SK-N-SH treated with all-trans-retinoic acid at 6 μM for 48 hours (cell line): ENCODE results near the gene PCYT1B.

ENCODE experiments used
- ATAC-seq: fragments of 200-7000 bp; cut with Tn5 transposase; 3 replicates; pipeline ENCODE4 v1.9.1; 2020; ENCODE audit warnings: mild to moderate bottlenecking, moderate library complexity
- ARNTL ChIP-seq: fragments of 450-650 bp; formaldehyde crosslinking; IDR thresholded peaks from 2 replicates; pipeline ENCODE4 v1.5.0; 2020; ENCODE audit warnings: low read depth, mild to moderate bottlenecking, moderate library complexity, borderline replicate concordance
- BACH2 ChIP-seq: fragments of 250-450 bp; sonication (Bioruptor Pico); IDR thresholded peaks from 2 replicates; pipeline ENCODE4 v1.9.0; 2021; ENCODE audit warnings: mild to moderate bottlenecking, borderline replicate concordance
- CREB5 ChIP-seq: fragments of 250-450 bp; sonication (Bioruptor Pico); IDR thresholded peaks from 2 replicates; pipeline ENCODE4 v1.5.1; 2020; ENCODE audit warnings: low read depth, mild to moderate bottlenecking, moderate library complexity
- CSDC2 ChIP-seq: fragments of 250-450 bp; sonication (Bioruptor Pico); IDR thresholded peaks from 2 replicates; pipeline ENCODE4 v1.5.0; 2020; ENCODE audit warnings: mild to moderate bottlenecking, moderate library complexity
- ESRRG ChIP-seq: fragments of 250-450 bp; sonication (Bioruptor Pico); IDR thresholded peaks from 2 replicates; pipeline ENCODE4 v1.6.1; 2021; ENCODE audit warnings: mild to moderate bottlenecking
- GLIS3 ChIP-seq: fragments of 250-450 bp; sonication (Bioruptor Pico); IDR thresholded peaks from 2 replicates; pipeline ENCODE4 v1.5.0; 2020; ENCODE audit warnings: mild to moderate bottlenecking, moderate library complexity
- ISL1 ChIP-seq: fragments of 250-450 bp; sonication (Bioruptor Pico); IDR thresholded peaks from 2 replicates; pipeline ENCODE4 v2.1.2; 2022; ENCODE audit warnings: mild to moderate bottlenecking, moderate library complexity
- OSR1 ChIP-seq: fragments of 250-450 bp; sonication (Bioruptor Pico); IDR thresholded peaks from 2 replicates; pipeline ENCODE4 v1.8.0; 2022; ENCODE audit warnings: moderate library complexity, mild to moderate bottlenecking, inconsistent platforms
- PATZ1 ChIP-seq: fragments of 250-450 bp; sonication (Bioruptor Pico); IDR thresholded peaks from 2 replicates; pipeline ENCODE4 v1.8.0; 2020; ENCODE audit warnings: mild to moderate bottlenecking, moderate library complexity, borderline replicate concordance
- PPARA ChIP-seq: fragments of 250-450 bp; sonication (Bioruptor Pico); IDR thresholded peaks from 2 replicates; pipeline ENCODE4 v1.5.0; 2020; ENCODE audit warnings: mild to moderate bottlenecking, borderline replicate concordance
- RARB ChIP-seq: fragments of 250-450 bp; sonication (Bioruptor Pico); IDR thresholded peaks from 2 replicates; pipeline ENCODE4 v1.8.0; 2021; ENCODE audit warnings: mild to moderate bottlenecking, moderate library complexity
- TCF4 ChIP-seq: fragments of 250-450 bp; sonication (Bioruptor Pico); IDR thresholded peaks from 2 replicates; pipeline ENCODE4 v1.8.0; 2021; ENCODE audit warnings: mild to moderate bottlenecking, moderate library complexity, borderline replicate concordance
- ZFP3 ChIP-seq: fragments of 250-450 bp; sonication (Bioruptor Pico); IDR thresholded peaks from 2 replicates; pipeline ENCODE4 v1.5.0; 2020; ENCODE audit warnings: mild to moderate bottlenecking, moderate library complexity
- ZFP30 ChIP-seq: fragments of 450-650 bp; formaldehyde crosslinking; IDR thresholded peaks from 2 replicates; pipeline ENCODE4 v1.5.0; 2022; ENCODE audit warnings: mild to moderate bottlenecking, moderate library complexity
- ZNF565 ChIP-seq: fragments of 450-650 bp; formaldehyde crosslinking; conservative IDR thresholded peaks from 2 replicates; pipeline ENCODE4 v1.5.0; 2020; ENCODE audit warnings: low read depth, mild to moderate bottlenecking, moderate library complexity
- ZNF70 ChIP-seq: fragments of 450-650 bp; formaldehyde crosslinking; IDR thresholded peaks from 2 replicates; pipeline ENCODE4 v1.5.0; 2020; ENCODE audit warnings: mild to moderate bottlenecking, moderate library complexity
- ZNF8 ChIP-seq: fragments of 450-650 bp; formaldehyde crosslinking; IDR thresholded peaks from 2 replicates; pipeline ENCODE4 v1.5.0; 2020; ENCODE audit warnings: mild to moderate bottlenecking, moderate library complexity
- TF ChIP-seq, protein P1 (sequence below): fragments of 250-450 bp; sonication (Bioruptor Pico); IDR thresholded peaks from 2 replicates; pipeline ENCODE4 v1.5.1; 2021; ENCODE audit warnings: mild to moderate bottlenecking, moderate library complexity
- TF ChIP-seq, protein P2 (sequence below): fragments of 250-450 bp; sonication (Bioruptor Pico); IDR thresholded peaks from 2 replicates; pipeline ENCODE4 v1.5.0; 2020; ENCODE audit warnings: mild to moderate bottlenecking, moderate library complexity
- TF ChIP-seq, protein P3 (sequence below): fragments of 250-450 bp; sonication (Bioruptor Pico); IDR thresholded peaks from 2 replicates; pipeline ENCODE4 v1.8.0; 2021; ENCODE audit warnings: low read depth, mild to moderate bottlenecking, moderate library complexity, borderline replicate concordance

Gene PCYT1B

DNA sequence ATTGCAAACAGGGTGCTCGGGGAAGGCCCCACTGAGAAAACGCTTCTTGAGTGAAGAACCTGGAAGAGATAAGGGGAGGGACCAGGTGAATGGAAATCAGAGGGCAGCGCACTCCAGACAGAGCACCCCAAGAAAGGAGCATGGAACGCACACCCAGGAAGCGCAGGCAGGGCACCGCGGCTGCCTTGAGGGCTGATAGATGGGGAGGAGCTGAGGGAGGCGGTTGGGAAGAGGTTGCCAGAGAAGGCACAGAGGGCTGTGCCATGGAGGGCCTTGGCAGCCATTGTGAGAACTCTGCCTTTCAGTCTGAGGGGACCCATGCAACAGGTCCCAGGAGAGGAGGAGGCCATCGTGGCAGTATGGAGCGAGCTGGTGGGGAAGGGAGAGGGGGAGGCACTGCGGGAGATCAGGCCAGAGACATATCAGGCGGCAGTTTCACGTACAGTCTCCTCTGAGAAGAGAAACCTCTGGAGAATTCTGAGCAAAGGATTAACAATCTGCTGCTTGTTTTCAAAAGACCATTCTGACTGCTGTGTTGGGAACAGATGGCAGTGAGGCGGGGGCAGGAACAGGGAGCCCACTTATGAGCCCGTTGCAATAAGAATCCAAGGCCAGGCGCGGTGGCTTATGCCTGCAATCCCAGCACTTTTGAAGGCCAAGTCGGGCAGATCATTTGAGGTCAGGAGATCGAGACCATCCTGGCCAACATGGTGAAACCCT lies 83.7 kb downstream of the PCYT1B start:
- TF ChIP-seq ZFP30 (no peak), ISL1 (CRISPR knock-in tag) (no peak), OSR1 (CRISPR knock-in tag) (no peak), PPARA (CRISPR knock-in tag) (no peak), ZNF8 (CRISPR knock-in tag) (no peak), PATZ1 (CRISPR knock-in tag) (no peak), ZFP3 (CRISPR knock-in tag) (no peak), GLIS3 (CRISPR knock-in tag) (no peak), CSDC2 (CRISPR knock-in tag) (no peak)
- no peak for ATAC-seq

- TF ChIP-seq PATZ1 (CRISPR knock-in tag) (no peak), PPARA (CRISPR knock-in tag) (no peak), ZNF565 (CRISPR knock-in tag) (no peak), CREB5 (CRISPR knock-in tag) (no peak), CSDC2 (CRISPR knock-in tag) (no peak), ZFP3 (CRISPR knock-in tag) (no peak), ESRRG (CRISPR knock-in tag) (no peak), RARB (CRISPR knock-in tag) (no peak), ZNF8 (CRISPR knock-in tag) (no peak), TCF4 (CRISPR knock-in tag) (no peak), ZNF70 (CRISPR knock-in tag) (no peak), OSR1 (CRISPR knock-in tag) (no peak), BACH2 (CRISPR knock-in tag) (no peak), ARNTL (CRISPR knock-in tag) (no peak), GLIS3 (CRISPR knock-in tag) (no peak)
- TF ChIP-seq, protein P1, sequence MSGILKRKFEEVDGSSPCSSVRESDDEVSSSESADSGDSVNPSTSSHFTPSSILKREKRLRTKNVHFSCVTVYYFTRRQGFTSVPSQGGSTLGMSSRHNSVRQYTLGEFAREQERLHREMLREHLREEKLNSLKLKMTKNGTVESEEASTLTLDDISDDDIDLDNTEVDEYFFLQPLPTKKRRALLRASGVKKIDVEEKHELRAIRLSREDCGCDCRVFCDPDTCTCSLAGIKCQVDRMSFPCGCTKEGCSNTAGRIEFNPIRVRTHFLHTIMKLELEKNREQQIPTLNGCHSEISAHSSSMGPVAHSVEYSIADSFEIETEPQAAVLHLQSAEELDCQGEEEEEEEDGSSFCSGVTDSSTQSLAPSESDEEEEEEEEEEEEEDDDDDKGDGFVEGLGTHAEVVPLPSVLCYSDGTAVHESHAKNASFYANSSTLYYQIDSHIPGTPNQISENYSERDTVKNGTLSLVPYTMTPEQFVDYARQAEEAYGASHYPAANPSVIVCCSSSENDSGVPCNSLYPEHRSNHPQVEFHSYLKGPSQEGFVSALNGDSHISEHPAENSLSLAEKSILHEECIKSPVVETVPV, result no peak
- TF ChIP-seq, protein P2, sequence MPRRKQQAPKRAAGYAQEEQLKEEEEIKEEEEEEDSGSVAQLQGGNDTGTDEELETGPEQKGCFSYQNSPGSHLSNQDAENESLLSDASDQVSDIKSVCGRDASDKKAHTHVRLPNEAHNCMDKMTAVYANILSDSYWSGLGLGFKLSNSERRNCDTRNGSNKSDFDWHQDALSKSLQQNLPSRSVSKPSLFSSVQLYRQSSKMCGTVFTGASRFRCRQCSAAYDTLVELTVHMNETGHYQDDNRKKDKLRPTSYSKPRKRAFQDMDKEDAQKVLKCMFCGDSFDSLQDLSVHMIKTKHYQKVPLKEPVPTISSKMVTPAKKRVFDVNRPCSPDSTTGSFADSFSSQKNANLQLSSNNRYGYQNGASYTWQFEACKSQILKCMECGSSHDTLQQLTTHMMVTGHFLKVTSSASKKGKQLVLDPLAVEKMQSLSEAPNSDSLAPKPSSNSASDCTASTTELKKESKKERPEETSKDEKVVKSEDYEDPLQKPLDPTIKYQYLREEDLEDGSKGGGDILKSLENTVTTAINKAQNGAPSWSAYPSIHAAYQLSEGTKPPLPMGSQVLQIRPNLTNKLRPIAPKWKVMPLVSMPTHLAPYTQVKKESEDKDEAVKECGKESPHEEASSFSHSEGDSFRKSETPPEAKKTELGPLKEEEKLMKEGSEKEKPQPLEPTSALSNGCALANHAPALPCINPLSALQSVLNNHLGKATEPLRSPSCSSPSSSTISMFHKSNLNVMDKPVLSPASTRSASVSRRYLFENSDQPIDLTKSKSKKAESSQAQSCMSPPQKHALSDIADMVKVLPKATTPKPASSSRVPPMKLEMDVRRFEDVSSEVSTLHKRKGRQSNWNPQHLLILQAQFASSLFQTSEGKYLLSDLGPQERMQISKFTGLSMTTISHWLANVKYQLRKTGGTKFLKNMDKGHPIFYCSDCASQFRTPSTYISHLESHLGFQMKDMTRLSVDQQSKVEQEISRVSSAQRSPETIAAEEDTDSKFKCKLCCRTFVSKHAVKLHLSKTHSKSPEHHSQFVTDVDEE (CRISPR knock-in tag), result no peak
- TF ChIP-seq, protein P3, sequence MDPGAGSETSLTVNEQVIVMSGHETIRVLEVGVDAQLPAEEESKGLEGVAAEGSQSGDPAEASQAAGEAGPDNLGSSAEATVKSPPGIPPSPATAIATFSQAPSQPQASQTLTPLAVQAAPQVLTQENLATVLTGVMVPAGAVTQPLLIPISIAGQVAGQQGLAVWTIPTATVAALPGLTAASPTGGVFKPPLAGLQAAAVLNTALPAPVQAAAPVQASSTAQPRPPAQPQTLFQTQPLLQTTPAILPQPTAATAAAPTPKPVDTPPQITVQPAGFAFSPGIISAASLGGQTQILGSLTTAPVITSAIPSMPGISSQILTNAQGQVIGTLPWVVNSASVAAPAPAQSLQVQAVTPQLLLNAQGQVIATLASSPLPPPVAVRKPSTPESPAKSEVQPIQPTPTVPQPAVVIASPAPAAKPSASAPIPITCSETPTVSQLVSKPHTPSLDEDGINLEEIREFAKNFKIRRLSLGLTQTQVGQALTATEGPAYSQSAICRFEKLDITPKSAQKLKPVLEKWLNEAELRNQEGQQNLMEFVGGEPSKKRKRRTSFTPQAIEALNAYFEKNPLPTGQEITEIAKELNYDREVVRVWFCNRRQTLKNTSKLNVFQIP (CRISPR knock-in tag), result no peak
- ATAC-seq, result peak; percentile 50; the same call in 2 of the 3 replicates
These were observed 86.0 kb downstream of the PCYT1B start for GRCh38 chrX:24561121-24561520.
